ENCODE data around the gene USB1.

USB1 gene

DNA sequence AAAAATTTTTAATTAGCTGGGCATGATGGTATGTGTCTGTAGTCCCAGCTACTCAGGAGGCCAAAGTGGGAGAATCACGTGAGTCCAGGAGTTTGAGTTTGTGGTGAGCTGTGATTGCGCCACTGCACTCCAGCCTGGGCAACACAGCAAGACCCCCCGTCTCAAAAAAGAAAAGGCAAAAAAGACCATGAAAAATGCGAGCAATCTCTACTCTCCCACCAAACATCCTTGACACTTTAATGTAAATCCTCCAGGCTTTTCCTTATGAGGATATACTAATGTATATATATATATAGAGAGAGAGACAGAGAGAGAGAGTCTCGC, 52.4 kb downstream of the USB1 start:
- no peak for DNase-seq (ENCODE audit: low read depth)
- H3K4me3 ChIP-seq (ENCODE audit: low read depth, low read length), result no peak overlapping the region
- TF ChIP-seq, protein P1, sequence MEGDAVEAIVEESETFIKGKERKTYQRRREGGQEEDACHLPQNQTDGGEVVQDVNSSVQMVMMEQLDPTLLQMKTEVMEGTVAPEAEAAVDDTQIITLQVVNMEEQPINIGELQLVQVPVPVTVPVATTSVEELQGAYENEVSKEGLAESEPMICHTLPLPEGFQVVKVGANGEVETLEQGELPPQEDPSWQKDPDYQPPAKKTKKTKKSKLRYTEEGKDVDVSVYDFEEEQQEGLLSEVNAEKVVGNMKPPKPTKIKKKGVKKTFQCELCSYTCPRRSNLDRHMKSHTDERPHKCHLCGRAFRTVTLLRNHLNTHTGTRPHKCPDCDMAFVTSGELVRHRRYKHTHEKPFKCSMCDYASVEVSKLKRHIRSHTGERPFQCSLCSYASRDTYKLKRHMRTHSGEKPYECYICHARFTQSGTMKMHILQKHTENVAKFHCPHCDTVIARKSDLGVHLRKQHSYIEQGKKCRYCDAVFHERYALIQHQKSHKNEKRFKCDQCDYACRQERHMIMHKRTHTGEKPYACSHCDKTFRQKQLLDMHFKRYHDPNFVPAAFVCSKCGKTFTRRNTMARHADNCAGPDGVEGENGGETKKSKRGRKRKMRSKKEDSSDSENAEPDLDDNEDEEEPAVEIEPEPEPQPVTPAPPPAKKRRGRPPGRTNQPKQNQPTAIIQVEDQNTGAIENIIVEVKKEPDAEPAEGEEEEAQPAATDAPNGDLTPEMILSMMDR (IDR thresholded peaks at IDR 0.05; ENCODE audit: low read depth, low read length, missing control alignments), result no peak

DNA sequence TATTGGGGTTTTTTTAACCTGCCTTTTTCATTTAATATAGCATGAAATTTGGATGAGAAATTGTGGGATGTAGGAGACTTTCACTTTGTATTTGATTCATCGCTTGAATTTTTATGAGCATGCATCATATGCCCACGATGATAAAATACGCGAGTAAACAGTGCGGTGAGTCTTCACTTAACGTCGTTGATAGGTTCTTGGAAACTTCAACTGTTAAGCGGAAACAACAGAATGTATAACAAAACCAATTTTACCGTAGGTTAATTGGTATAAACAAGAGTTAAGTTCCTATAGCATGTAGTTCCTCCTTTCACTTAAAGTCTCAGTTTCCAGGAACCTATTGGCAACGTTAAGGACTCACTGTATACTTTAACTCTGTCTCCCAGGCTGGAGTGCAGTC, 53.1 kb downstream of the USB1 start:
- TF ChIP-seq, protein P1 (IDR thresholded peaks at IDR 0.05; ENCODE audit: low read depth, low read length, missing control alignments), result no peak
- no peak for DNase-seq (ENCODE audit: low read depth)
- H3K4me3 ChIP-seq (ENCODE audit: low read depth, low read length), result no peak overlapping the region

DNA sequence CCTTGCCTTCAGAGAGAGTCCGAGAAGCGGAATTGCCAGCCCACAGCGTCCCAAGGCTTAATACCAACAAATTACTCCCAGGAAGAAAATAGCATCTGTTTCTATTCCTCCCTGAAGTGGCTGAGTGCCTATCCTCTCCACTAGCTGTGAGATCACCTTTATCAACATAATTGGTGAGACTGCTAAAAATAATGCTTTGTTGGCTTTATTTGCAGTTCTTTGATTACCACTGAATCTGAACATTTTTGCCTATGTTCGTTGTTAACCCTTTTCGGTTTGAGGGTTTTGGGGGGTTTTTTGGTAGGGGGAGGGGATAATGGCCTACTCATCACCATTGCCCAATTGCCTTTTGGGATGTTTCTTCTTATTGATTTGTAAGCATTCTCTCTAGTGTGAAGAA, 55.4 kb downstream of the USB1 start:
- DNase-seq (ENCODE audit: low read depth), result no peak
- TF ChIP-seq, protein P1 (IDR thresholded peaks at IDR 0.05; ENCODE audit: low read depth, low read length, missing control alignments), result no peak
- no peak overlapping the region for H3K4me3 ChIP-seq (ENCODE audit: low read depth, low read length)

DNA sequence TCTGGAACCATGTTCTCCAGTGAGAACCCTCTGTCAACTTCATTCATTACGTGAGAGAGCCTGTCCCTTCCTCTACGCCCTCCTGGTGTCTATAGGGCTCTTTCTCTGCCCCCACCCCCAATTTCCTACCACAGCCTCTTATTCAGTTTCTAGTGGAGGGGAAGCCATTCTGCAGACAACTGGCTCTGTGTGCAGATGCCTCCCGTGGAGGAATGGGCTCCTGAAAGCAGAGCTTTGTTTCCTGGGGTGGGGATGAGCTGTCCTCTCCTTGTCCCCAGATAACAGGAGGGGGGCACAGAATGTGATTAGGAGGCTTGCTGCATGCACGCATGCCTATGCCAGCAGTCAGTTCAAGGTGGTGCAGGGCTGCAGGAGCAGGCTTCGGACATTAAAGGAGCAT, 55.9 kb downstream of the USB1 start:
- no peak for DNase-seq (ENCODE audit: low read depth)
- TF ChIP-seq, protein P1 (IDR thresholded peaks at IDR 0.05; ENCODE audit: low read depth, low read length, missing control alignments), result no peak
- H3K4me3 ChIP-seq (ENCODE audit: low read depth, low read length), result no peak overlapping the region

DNA sequence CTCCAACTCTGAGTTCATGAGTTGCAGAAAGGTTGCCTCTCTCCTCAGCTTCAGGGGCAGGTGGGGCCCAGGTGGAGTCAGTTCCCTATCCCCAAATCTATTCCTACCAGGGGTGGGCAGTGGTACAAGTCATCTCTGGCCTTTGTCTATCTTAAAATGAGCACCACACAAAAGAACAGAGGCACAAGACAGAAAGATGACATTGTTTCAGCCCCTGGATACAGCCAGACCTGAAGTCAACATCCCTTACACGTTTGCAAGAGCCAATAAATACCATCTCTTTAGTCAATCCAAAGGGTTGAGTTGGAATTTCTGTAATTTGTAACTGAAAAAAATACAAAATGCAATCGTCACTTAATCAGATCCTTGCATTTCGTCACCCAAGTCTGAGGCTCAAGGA, 56.6 kb downstream of the USB1 start:
- no peak for DNase-seq (ENCODE audit: low read depth)
- no peak overlapping the region for H3K4me3 ChIP-seq (ENCODE audit: low read depth, low read length)
- TF ChIP-seq, protein P1 (IDR thresholded peaks at IDR 0.05; ENCODE audit: low read depth, low read length, missing control alignments), result no peak

DNA sequence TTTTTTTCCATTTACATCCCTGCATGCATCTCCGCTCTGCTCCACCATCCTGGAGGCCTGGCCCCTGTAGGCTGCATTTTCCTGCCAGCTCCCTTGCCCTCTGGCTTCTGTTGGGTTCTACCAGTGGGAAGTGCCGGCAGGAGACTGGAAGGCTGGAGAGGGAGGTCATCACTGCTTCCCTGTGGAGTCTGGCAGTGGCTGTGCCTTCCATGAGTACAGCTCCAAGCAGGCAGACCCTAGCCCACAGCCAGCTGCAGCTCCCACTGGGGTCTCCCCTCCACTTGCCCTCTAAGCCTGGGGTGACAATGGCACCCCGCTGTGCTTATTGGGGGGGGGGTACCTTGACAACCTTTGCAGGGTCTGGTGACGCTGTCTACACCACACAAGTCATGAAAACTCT, 61.6 kb downstream of the USB1 start:
- TF ChIP-seq, protein P1 (IDR thresholded peaks at IDR 0.05; ENCODE audit: low read depth, low read length, missing control alignments), result no peak
- DNase-seq (ENCODE audit: low read depth), result no peak
- H3K4me3 ChIP-seq (ENCODE audit: low read depth, low read length), result no peak overlapping the region

DNA sequence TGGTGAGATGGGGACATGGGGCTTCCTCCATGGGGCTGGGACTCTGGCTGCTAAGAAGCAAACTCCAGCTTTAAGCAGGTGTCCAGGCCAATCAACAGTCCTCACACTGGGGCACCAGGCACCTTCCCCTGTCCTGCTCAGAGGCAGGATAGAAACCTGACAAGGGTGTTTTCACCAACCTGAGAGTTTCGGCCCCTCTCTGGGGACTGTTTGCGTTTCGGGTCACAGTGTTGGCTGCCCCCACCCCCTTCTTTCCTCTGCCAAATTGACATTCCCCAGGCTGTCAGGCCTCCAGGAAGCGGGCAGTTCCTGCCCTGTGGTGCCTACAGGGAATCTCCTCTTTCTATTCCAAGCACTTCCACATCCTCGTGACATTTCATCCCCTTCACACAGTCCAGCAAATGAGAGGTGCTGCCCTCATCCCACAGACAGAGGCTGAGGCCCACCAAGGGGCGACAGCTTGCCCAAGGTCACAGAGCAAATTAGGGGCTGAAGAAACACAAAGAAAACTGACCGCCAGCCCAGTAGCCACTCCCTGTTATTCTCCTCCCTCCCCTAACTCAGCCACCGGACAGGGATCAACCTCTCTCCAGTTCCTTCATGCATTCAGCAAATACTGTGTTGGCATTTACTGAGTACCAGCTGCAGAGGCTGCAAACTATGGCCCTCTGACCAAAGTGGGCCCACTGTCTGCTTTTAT, 62.3 kb downstream of the USB1 start:
- TF ChIP-seq, protein P1 (IDR thresholded peaks at IDR 0.05; ENCODE audit: low read depth, low read length, missing control alignments), result no peak

More for the DNA sequence above, 62.3 kb downstream of the USB1 start:
- no peak for DNase-seq (ENCODE audit: low read depth)
- H3K4me3 ChIP-seq (ENCODE audit: low read depth, low read length), result no peak overlapping the region

Data from GM12864 (cell line).